CD4-positive, alpha-beta T cell treated with Interleukin-4 for 4 hours (primary cell): ENCODE measurements around the gene RPUSD3.

Experiments
- DNase-seq: peaks from one replicate; pipeline ENCODE4 v3.0.0-alpha.2; 2020

Gene RPUSD3

GRCh38 chr3:9797196-9797945 lies 46.4 kb downstream of the RPUSD3 start:
- DNase-seq: no peak

GRCh38 chr3:9795207-9795606 lies 48.6 kb downstream of the RPUSD3 start:
- DNase-seq: no peak

GRCh38 chr3:9794400-9794799 lies 49.4 kb downstream of the RPUSD3 start:
- no peak for DNase-seq

GRCh38 chr3:9793161-9793781 lies 50.5 kb downstream of the RPUSD3 start:
- peak; percentile 24 for DNase-seq

- DNase-seq: peak; percentile 93
Observed at GRCh38 chr3:9792405-9793160, 51.2 kb downstream of the RPUSD3 start, which contains the start of the genes ARPC4 and TADA3. ARPC4 (plus strand) TSS chr3:9793082; CDS start chr3:9793122, 40 bp downstream. TADA3 (minus strand) TSS chr3:9792473; CDS start chr3:9791466, 1,007 bp downstream.

- DNase-seq: no peak
Observed at GRCh38 chr3:9791790-9792404, 51.9 kb downstream of the RPUSD3 start.

- no peak for DNase-seq
Observed at GRCh38 chr3:9791127-9791526, 52.7 kb downstream of the RPUSD3 start.
